HCT116 (cell line): Measurements from ENCODE around the gene ANKLE1. TPM values are rescaled to one million over a fixed set of nuclear protein-coding genes. Genes with fewer than 3 reads are reported as not detected.
A peak's percentile ranks its signal among the peaks of the same experiment; 100 is the strongest.

Experiments
- ATAC-seq: fragments of 200-7000 bp; cut with Tn5 transposase; 2 replicates; pipeline ENCODE4 v1.9.1; 2020; ENCODE audit warnings: mild to moderate bottlenecking, moderate library complexity
- BruUV-seq: library from RNA; stranded (reverse); fragments of 400-500 nt; replicated peaks from 2 replicates; lab custom pipeline; 2021; lab: Mats Ljungman, UMichigan
- CTCF ChIA-PET: fragments of 300-600 bp; sonication (Branson Sonifier 250); formaldehyde crosslinking; loops from one replicate; lab custom pipeline; 2021; ENCODE audit warnings: antibody characterized with exemption; lab: Charles Lee
- POLR2A ChIA-PET: fragments of 300-600, 350-600 bp; sonication (Branson Sonifier 250); formaldehyde crosslinking; loops from one replicate; lab custom pipeline; 2021; ENCODE audit warnings: antibody characterized with exemption; lab: Charles Lee
- RAD21 ChIA-PET, 2 experiments: fragments of 300-600 bp; sonication (Branson Sonifier 250); formaldehyde crosslinking; loops; one replicate each; lab custom pipeline; 2023; ENCODE audit warnings: low total read pairs in 2 of 2; ENCODE audit not compliant: uncharacterized antibody in 2 of 2, unreplicated experiment in 2 of 2, low non-redundant PET in 1 of 2; lab: Charles Lee
- DNase-seq: peaks from one replicate; pipeline ENCODE4 v3.0.0-alpha.2; 2010; ENCODE audit warnings: low read depth, low spot score
- H2AFZ ChIP-seq: fragments of 200-600 bp; shearing (Covaris generic), sonication (generic); 2 replicates; pipeline ENCODE4 v1.6.1; 2017; ENCODE audit warnings: low read depth, mixed run types, mixed read lengths, antibody characterized with exemption, low read length; ENCODE audit not compliant: poor library complexity, severe bottlenecking
- H3K27ac ChIP-seq: 2 replicates; pipeline ENCODE4 v1.5.1; 2012; ENCODE audit warnings: low read depth, low read length
- H3K27me3 ChIP-seq: fragments of 200-600 bp; sonication (generic); 2 replicates; pipeline ENCODE4 v1.6.1; 2016; ENCODE audit warnings: mixed run types, low read length, mixed read lengths; ENCODE audit not compliant: insufficient read depth
- H3K36me3 ChIP-seq, 2 experiments: fragments of 200-500 bp in 1 of 2; fragments of 200-600 bp in 1 of 2; sonication (Bioruptor generic) in 1 of 2; sonication (generic) in 1 of 2; 2 replicates each; pipeline versions ENCODE4 v1.5.1 to v1.6.1; 2014 to 2016; ENCODE audit warnings: low read length in 2 of 2, inconsistent platforms in 1 of 2, mixed read lengths in 1 of 2, mixed run types in 1 of 2; ENCODE audit not compliant: insufficient read depth in 2 of 2, control insufficient read depth in 1 of 2
- H3K4me1 ChIP-seq, 2 experiments: fragments of 200-600 bp in 1 of 2; sonication (generic) in 1 of 2; 2 replicates each; pipeline versions ENCODE4 v1.5.1 to v1.6.1; 2012 to 2017; ENCODE audit warnings: low read length in 2 of 2, inconsistent platforms in 1 of 2, mild to moderate bottlenecking in 1 of 2, mixed read lengths in 1 of 2, mixed run types in 1 of 2, moderate library complexity in 1 of 2; ENCODE audit not compliant: insufficient read depth in 2 of 2, control insufficient read depth in 1 of 2
- H3K4me2 ChIP-seq: fragments of 200-600 bp; sonication (generic); 2 replicates; pipeline ENCODE4 v1.6.1; 2017; ENCODE audit warnings: mixed run types, low read length, mixed read lengths
- H3K4me3 ChIP-seq, 2 experiments: fragments of 200-600 bp in 1 of 2; sonication (generic) in 1 of 2; replicated peaks in 1 of 2; 2 replicates each; pipeline ENCODE4 v1.5.1; 2011 to 2016; ENCODE audit warnings: low read length in 2 of 2, control low read depth in 1 of 2, low read depth in 1 of 2, mild to moderate bottlenecking in 1 of 2, mixed read lengths in 1 of 2, mixed run types in 1 of 2
- H3K79me2 ChIP-seq: fragments of 200-600 bp; sonication (generic); 2 replicates; pipeline ENCODE4 v1.6.1; 2017; ENCODE audit warnings: mild to moderate bottlenecking, mixed run types, low read length, moderate library complexity, mixed read lengths; ENCODE audit not compliant: insufficient read depth
- H3K9ac ChIP-seq: fragments of 200-600 bp; sonication (generic); 2 replicates; pipeline ENCODE4 v1.6.1; 2016; ENCODE audit warnings: low read length, mixed read lengths
- H3K9me2 ChIP-seq: fragments of 200-600 bp; sonication (generic), shearing (Covaris generic); 2 replicates; pipeline ENCODE4 v1.6.1; 2017; ENCODE audit warnings: mixed run types, mild to moderate bottlenecking, moderate library complexity; ENCODE audit not compliant: insufficient read depth
- H3K9me3 ChIP-seq, 2 experiments: fragments of 200-500 bp in 1 of 2; fragments of 200-600 bp in 1 of 2; sonication (Bioruptor generic) in 1 of 2; sonication (generic) in 1 of 2; 2 replicates each; pipeline ENCODE4 v1.6.1; 2014 to 2017; ENCODE audit warnings: low read length in 2 of 2, mixed read lengths in 2 of 2, inconsistent platforms in 1 of 2, low read depth in 1 of 2, mild to moderate bottlenecking in 1 of 2, mixed run types in 1 of 2, moderate library complexity in 1 of 2; ENCODE audit not compliant: control insufficient read depth in 1 of 2, insufficient read depth in 1 of 2
- H4K20me1 ChIP-seq: fragments of 200-600 bp; sonication (generic), shearing (Covaris generic); 2 replicates; pipeline ENCODE4 v1.6.1; 2017; ENCODE audit warnings: mixed run types, mild to moderate bottlenecking, moderate library complexity; ENCODE audit not compliant: insufficient read depth
- CBX3 ChIP-seq: IDR thresholded peaks from 2 replicates; pipeline ENCODE4 v1.6.1; 2012; ENCODE audit warnings: low read depth
- MAX ChIP-seq: IDR thresholded peaks from 2 replicates; pipeline ENCODE4 v1.6.1; 2012
- POLR2AphosphoS5 ChIP-seq: IDR thresholded peaks from 2 replicates; pipeline ENCODE4 v1.6.1; 2011; ENCODE audit warnings: mild to moderate bottlenecking, low read depth, low read length, moderate library complexity
- RAD21 ChIP-seq: IDR thresholded peaks from 2 replicates; pipeline ENCODE4 v1.6.1; 2012; ENCODE audit warnings: low read depth, mild to moderate bottlenecking
- SRF ChIP-seq: IDR thresholded peaks from 2 replicates; pipeline ENCODE4 v1.6.1; 2012; ENCODE audit warnings: low read depth
- intact Hi-C: fragments of 100-400 bp; cut with micrococcal nuclease; formaldehyde crosslinking; loops from 2 replicates; pipeline ENCODE4 v1.10.0; 2022
- total RNA-seq: library from RNA; stranded (reverse); gene quantifications from one replicate; pipeline ENCODE4 v1.2.1, GENCODE V29; 2021; ENCODE audit not compliant: unreplicated experiment

ANKLE1 gene
- total RNA-seq, 1 experiment from 2014 or later = 14.8 TPM

- H3K4me3 ChIP-seq = peak overlapping the region; percentile 72 to 99
- H3K27me3 ChIP-seq = no peaks in the 10 kb centered on the region
- peak; percentile 71 for DNase-seq
- H3K79me2 ChIP-seq = peaks cover 15% of the 10 kb centered on the region
- CTCF ChIA-PET = interaction anchor here (0.7 to 2.4 kb wide), 8 partner anchors 17 to 132 kb away, joined by 3 to 8 read pairs (median 4); partner anchors contain the start of genes DDA1 and MRPL34
- peak overlapping the region; percentile 85 for H3K9ac ChIP-seq
- H3K9me3 ChIP-seq = no peaks in the 10 kb centered on the region
- intact Hi-C loops = no loop called here
- H2AFZ ChIP-seq = no peak overlapping the region
- H3K4me1 ChIP-seq = peaks cover 24 to 46% of the 10 kb centered on the region in 2 experiments
- no peaks in the 10 kb centered on the region for H3K9me2 ChIP-seq
- H3K4me2 ChIP-seq = peak overlapping the region; percentile 97
- RAD21 ChIA-PET = interaction anchor here in 1 of 2 experiments (1.0 to 1.2 kb wide), 2 partner anchors 25 to 29 kb away, joined by 3 to 5 read pairs; partner anchors contain the start of gene DDA1
- no peaks in the 10 kb centered on the region; a peak in 1 of 4 replicates for H3K36me3 ChIP-seq
- ATAC-seq = peak; percentile 18
- BruUV-seq = no TSS peak
- no peaks in the 10 kb centered on the region for H4K20me1 ChIP-seq
- TF ChIP-seq MAX (peak; percentile 50; the same call in 1 of the 2 replicates), RAD21 (no peak), CBX3 (peak; percentile 48; the same call in 1 of the 2 replicates), SRF (no peak), POLR2AphosphoS5 (peak; percentile 39; the same call in 1 of the 2 replicates)
- TF ChIP-seq, all 23 proteins: peak for 3
- H3K27ac ChIP-seq = peak overlapping the region; percentile 91
- POLR2A ChIA-PET = interaction anchor here (0.9 to 4.1 kb wide), 3 partner anchors 12 to 29 kb away, joined by 4 to 39 read pairs (median 12); partner anchors contain the start of gene DDA1
Measured at GRCh38 chr19:17333611-17334413, 52.1 kb downstream of the ANKLE1 start.
